ENCODE results near the gene SCN10A. TPM values are rescaled to one million over a fixed set of nuclear protein-coding genes. Genes with fewer than 3 reads are reported as not detected.
A peak's percentile ranks its signal among the peaks of the same experiment; 100 is the strongest.

SCN10A gene
- total and polyA plus RNA-seq, 11 donors: 0.05 to 0.72 (median 0.12) TPM; not detected in 1

DNA sequence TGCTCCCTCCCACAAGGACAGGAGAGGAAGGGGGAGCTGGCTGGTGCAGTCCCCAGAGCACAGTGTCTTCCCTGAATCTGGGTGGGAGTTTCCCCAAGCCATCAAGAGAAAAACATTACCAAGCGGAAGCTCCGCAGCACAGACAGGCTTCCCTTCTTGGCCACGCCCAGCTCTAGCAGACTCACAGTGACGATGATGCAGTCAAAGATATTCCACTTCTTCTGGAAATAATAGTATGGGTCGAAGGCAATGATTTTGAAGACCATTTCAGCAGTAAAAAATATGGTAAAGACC lies 76.7 kb downstream of the SCN10A start:
- intact Hi-C loops (cut with DNase I): loop anchor here in 4 of 10 donors (5.0 kb wide), 1 partner anchor 103 kb away; no protein-coding TSS in a partner anchor
- Histone ChIP-seq H3K27ac (no peak overlapping the region), H3K4me1 (no peaks in the 10 kb centered on the region), H3K36me3 (no peaks in the 10 kb centered on the region), H3K4me3 (no peak overlapping the region), H3K9me3 (no peaks in the 10 kb centered on the region), H3K27me3 (no peaks in the 10 kb centered on the region)
- TF ChIP-seq POLR2A (IDR thresholded peaks at IDR 0.05) (no peak), CTCF (IDR thresholded peaks at IDR 0.05) (no peak)
- DNase-seq: no peak
- ATAC-seq: peak in 1 of 4 donors; percentile 42
- 51 to 68% (median 56%) methylated on average over 5 of the region's 5 CpGs for WGBS, 4 donors

DNA sequence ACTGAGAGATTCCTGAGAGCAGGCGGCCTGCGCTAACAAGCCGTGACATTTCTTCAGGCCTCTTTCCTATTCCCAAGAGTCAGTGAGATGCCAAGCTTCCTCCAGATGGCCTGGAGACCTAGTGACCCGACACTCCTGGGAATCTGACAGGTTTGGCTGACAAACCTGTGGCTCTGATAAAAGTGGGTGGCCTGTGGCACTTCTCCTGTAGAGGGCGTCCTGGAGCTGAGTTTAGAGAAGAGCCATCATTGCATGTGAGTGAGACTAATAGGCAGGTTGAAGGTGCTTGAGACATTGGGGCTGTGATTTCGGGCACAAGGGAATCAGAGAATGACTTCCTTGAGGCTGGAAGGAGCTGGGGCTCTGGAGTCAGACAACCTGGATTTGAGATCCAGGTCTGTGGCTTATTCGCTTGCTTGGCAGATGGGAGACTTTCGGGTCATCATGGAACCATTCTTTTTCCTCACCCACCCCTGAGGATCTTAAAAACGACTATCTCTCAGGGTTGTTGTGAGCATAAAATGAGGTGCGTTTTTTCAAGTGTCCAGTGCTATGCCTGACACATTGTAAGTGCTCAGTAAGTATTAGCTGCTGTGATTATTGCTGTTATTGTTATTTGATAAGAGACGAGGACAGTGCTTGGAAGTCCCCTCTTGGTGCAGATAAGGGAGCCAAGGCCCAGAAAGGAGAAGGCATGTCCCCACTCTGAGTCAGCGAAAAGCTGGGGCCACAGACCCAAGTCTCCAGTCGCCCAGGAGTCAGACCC lies 77.2 kb downstream of the SCN10A start:
- H3K4me3 ChIP-seq: no peak overlapping the region
- WGBS, 4 donors: 48 to 61% (median 50%) methylated on average over 11 to 13 of the region's 13 CpGs
- ATAC-seq (peak in 2 of 4 donors; percentile 42), DNase-seq (no peak)
- no peaks in the 10 kb centered on the region for H3K27me3 ChIP-seq
- no peak overlapping the region for H3K27ac ChIP-seq
- peak; percentile 21 to 60 (median 38) for TF ChIP-seq CTCF (IDR thresholded peaks at IDR 0.05)
- no peak for TF ChIP-seq POLR2A (IDR thresholded peaks at IDR 0.05)
- no peaks in the 10 kb centered on the region for H3K9me3 ChIP-seq
- no peaks in the 10 kb centered on the region for H3K4me1 ChIP-seq
- H3K36me3 ChIP-seq: no peaks in the 10 kb centered on the region
- intact Hi-C loops (cut with DNase I): loop anchor here in 4 of 10 donors (5.0 kb wide), 1 partner anchor 103 kb away; no protein-coding TSS in a partner anchor

- Histone ChIP-seq H3K4me3 (no peak overlapping the region), H3K27me3 (no peaks in the 10 kb centered on the region), H3K9me3 (no peaks in the 10 kb centered on the region), H3K4me1 (peaks cover 0 to 7% (median under 1%) of the 10 kb centered on the region in 12 donors), H3K27ac (no peak overlapping the region), H3K36me3 (no peaks in the 10 kb centered on the region)
- DNase-seq: no peak
- 71 to 86% (median 82%) methylated on average over 3 of the region's 3 CpGs for WGBS, 4 donors
- intact Hi-C loops (cut with DNase I): no loop called here
- ATAC-seq: no peak
- TF ChIP-seq POLR2A (IDR thresholded peaks at IDR 0.05): no peak
- TF ChIP-seq CTCF (IDR thresholded peaks at IDR 0.05): no peak
These were observed 84.5 kb downstream of the SCN10A start for GRCh38 chr3:38731522-38731921.

- Histone ChIP-seq H3K4me1 (peaks cover 0 to 16% (median 6%) of the 10 kb centered on the region in 12 donors), H3K36me3 (no peaks in the 10 kb centered on the region), H3K9me3 (no peaks in the 10 kb centered on the region), H3K4me3 (no peak overlapping the region), H3K27ac (no peak overlapping the region), H3K27me3 (no peaks in the 10 kb centered on the region)
- no peak for TF ChIP-seq CTCF (IDR thresholded peaks at IDR 0.05)
- TF ChIP-seq POLR2A (IDR thresholded peaks at IDR 0.05): no peak
- intact Hi-C loops (cut with DNase I): no loop called here
- ATAC-seq: no peak
- no peak for DNase-seq
These were observed 85.7 kb downstream of the SCN10A start for GRCh38 chr3:38730281-38730680.
